Neural cell (in vitro differentiated cells): ENCODE measurements around the gene SBNO2.

Experiments
- CTCF ChIP-seq: fragments of 450-650 bp; IDR thresholded peaks from 2 replicates; pipeline ENCODE4 v1.5.1; 2014; ENCODE audit warnings: antibody characterized with exemption, mild to moderate bottlenecking, moderate library complexity; ENCODE audit not compliant: poor library complexity, severe bottlenecking
- EZH2 ChIP-seq: fragments of 200-600, 300-800 bp; shearing (Covaris generic), sonication (generic); IDR thresholded peaks from 2 replicates; pipeline ENCODE4 v1.6.1; 2014; ENCODE audit warnings: antibody characterized with exemption, low read length, borderline replicate concordance, mild to moderate bottlenecking; ENCODE audit not compliant: insufficient read depth, poor library complexity, severe bottlenecking
- POLR2AphosphoS5 ChIP-seq: IDR thresholded peaks from 2 replicates; pipeline ENCODE4 v1.6.1; 2012
- TAF1 ChIP-seq: IDR thresholded peaks from 2 replicates; pipeline ENCODE4 v1.6.1; 2012; ENCODE audit warnings: low read depth

DNA sequence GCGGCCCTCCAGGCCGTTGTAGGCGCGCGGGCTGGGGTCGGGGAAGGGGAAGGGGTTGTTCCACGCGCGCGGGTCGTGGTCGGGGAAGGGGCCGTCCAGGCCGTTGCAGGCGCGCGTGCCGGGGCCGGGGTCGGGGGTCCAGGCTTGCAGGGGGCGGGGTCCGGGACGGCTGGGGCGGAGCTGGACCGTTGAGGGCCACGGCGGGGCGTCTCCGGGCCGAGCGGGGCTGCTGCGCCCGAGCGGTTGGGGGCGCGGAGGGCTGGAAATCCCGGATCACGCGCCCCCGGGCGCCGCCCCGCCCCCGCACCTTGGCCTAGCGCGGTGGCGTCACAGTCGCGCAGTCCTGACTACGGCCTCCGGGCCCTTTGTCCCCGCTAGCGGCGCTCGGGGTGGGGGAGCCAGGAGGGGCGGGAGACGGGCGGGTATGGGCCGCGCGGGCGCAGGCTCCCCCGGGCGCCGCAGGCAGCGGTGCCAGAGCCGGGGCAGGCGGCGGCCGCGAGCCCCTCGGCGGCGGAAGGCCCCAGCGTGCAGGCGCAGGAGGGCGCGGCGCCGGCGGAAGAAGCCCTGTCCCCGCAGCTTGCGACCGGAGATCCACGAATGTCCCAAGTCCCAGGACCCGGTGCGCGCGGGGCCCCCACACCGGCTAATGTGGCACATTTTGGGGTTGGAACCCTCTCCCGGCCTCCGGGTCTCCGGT, 69.6 kb downstream of the SBNO2 start:
- no peak for TF ChIP-seq CTCF
- TF ChIP-seq EZH2: no peak
- no peak for TF ChIP-seq POLR2AphosphoS5
- no peak for TF ChIP-seq TAF1
